Neutrophil (primary cell): ENCODE results near the gene QRICH1.
A peak's percentile ranks its signal among the peaks of the same experiment; 100 is the strongest.

Experiments used
- H3K27ac ChIP-seq: fragments of 200-600 bp; sonication (generic); 2 replicates; pipeline ENCODE4 v1.5.1; 2016; ENCODE audit warnings: mild to moderate bottlenecking, moderate library complexity
- H3K27me3 ChIP-seq: fragments of 200-600 bp; sonication (generic); 2 replicates; pipeline ENCODE4 v1.6.0; 2016; ENCODE audit warnings: mild to moderate bottlenecking
- H3K36me3 ChIP-seq: fragments of 200-600 bp; sonication (generic); 2 replicates; pipeline ENCODE4 v1.5.1; 2017
- H3K4me1 ChIP-seq, 2 experiments: fragments of 200-600 bp in 1 of 2; sonication (generic) in 1 of 2; 1 replicate in 1 of 2; 2 replicates in 1 of 2; pipeline versions ENCODE4 v1.5.1 to v1.6.1; 2013 to 2016; ENCODE audit warnings: low read depth in 1 of 2, low read length in 1 of 2, mild to moderate bottlenecking in 1 of 2, moderate library complexity in 1 of 2; ENCODE audit not compliant: control insufficient read depth in 1 of 2, insufficient read depth in 1 of 2
- H3K4me3 ChIP-seq, 2 experiments: fragments of 200-600 bp in 1 of 2; sonication (generic) in 1 of 2; 1 replicate in 1 of 2; 2 replicates in 1 of 2; pipeline ENCODE4 v1.5.1; 2013 to 2016; ENCODE audit warnings: low read depth in 1 of 2, low read length in 1 of 2, mild to moderate bottlenecking in 1 of 2, moderate library complexity in 1 of 2
- H3K9me3 ChIP-seq: fragments of 200-600 bp; sonication (generic); 2 replicates; pipeline ENCODE4 v1.5.1; 2016
- CTCF ChIP-seq: fragments of 200-600 bp; sonication (generic); IDR thresholded peaks from 2 replicates; pipeline ENCODE4 v1.5.1; 2016; ENCODE audit warnings: antibody characterized with exemption

The QRICH1 gene, protein sequence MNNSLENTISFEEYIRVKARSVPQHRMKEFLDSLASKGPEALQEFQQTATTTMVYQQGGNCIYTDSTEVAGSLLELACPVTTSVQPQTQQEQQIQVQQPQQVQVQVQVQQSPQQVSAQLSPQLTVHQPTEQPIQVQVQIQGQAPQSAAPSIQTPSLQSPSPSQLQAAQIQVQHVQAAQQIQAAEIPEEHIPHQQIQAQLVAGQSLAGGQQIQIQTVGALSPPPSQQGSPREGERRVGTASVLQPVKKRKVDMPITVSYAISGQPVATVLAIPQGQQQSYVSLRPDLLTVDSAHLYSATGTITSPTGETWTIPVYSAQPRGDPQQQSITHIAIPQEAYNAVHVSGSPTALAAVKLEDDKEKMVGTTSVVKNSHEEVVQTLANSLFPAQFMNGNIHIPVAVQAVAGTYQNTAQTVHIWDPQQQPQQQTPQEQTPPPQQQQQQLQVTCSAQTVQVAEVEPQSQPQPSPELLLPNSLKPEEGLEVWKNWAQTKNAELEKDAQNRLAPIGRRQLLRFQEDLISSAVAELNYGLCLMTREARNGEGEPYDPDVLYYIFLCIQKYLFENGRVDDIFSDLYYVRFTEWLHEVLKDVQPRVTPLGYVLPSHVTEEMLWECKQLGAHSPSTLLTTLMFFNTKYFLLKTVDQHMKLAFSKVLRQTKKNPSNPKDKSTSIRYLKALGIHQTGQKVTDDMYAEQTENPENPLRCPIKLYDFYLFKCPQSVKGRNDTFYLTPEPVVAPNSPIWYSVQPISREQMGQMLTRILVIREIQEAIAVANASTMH

GRCh38 chr3:49093853-49094767 is at the start of gene QRICH1:
TSS of gene QRICH1 (minus strand) at chr3:49094071. CDS start at chr3:49077017, 17,054 bp downstream.
- peaks cover 16% of the 10 kb centered on the region for H3K36me3 ChIP-seq
- no peaks in the 10 kb centered on the region for H3K27me3 ChIP-seq
- TF ChIP-seq CTCF: peak; percentile 76
- peak within 1 kb of the TSS; percentile 92 to 97 for H3K4me3 ChIP-seq
- H3K27ac ChIP-seq: peak within 1 kb of the TSS; percentile 93
- H3K4me1 ChIP-seq: peaks cover 25 to 30% of the 10 kb centered on the region in 2 experiments
- no peaks in the 10 kb centered on the region for H3K9me3 ChIP-seq

GRCh38 chr3:49140080-49140479 is 46.2 kb upstream of the QRICH1 start:
- Histone ChIP-seq H3K27me3 (peaks cover 11% of the 10 kb centered on the region), H3K36me3 (no peaks in the 10 kb centered on the region), H3K4me3 (no peak overlapping the region), H3K27ac (no peak overlapping the region), H3K9me3 (no peaks in the 10 kb centered on the region), H3K4me1 (no peaks in the 10 kb centered on the region)
- no peak for TF ChIP-seq CTCF

- Histone ChIP-seq H3K27me3 (peaks cover 27% of the 10 kb centered on the region), H3K4me3 (no peak overlapping the region), H3K9me3 (no peaks in the 10 kb centered on the region), H3K4me1 (peaks cover 10 to 14% of the 10 kb centered on the region in 2 experiments), H3K27ac (no peak overlapping the region), H3K36me3 (no peaks in the 10 kb centered on the region)
- TF ChIP-seq CTCF: no peak
These were observed 41.6 kb upstream of the QRICH1 start for GRCh38 chr3:49135499-49135898.

DNA sequence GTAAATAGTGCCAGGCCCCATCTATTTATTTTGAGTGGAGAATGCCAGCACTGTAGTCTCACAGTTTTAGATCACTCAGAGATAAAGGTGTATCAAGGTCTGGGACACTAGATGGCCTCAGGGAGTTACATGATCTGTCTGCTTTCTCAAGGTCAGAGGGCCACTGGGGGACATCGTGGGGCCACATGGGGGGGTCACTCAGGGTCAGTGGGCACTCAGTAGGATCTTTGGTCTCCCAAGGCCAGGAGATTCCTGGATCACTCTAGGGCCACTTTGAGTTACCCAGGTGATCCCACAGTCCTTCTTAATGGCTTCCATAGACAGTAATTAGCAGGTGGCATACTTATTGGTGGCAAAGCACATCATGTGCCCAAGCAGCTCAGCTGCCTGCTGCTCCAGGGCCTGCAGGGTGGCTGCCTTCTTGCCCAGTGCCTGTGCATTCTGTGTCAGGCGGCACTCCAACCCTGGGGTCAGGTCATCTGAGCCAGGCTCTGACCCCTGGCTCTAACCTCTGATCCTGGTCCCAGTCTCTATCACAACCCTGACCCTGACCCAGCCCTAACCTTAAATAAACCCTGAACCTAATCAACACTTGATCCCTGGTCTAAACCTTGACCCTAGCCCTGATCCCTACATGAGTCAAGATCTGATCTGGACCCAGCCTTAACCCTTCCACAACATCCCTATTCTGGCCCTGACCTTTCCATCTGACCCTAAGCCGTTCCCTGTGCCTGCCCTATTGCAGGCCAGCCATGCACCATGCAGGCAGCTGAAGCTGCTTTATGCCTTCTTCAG is 40.8 kb upstream of the QRICH1 start:
- no peak overlapping the region for H3K27ac ChIP-seq
- no peaks in the 10 kb centered on the region for H3K36me3 ChIP-seq
- no peaks in the 10 kb centered on the region for H3K9me3 ChIP-seq
- H3K27me3 ChIP-seq: peaks cover 19% of the 10 kb centered on the region
- TF ChIP-seq CTCF: no peak
- peaks cover 10 to 14% of the 10 kb centered on the region in 2 experiments for H3K4me1 ChIP-seq
- H3K4me3 ChIP-seq: no peak overlapping the region
